ENCODE results near the gene CELF2.
"Not testable (repeated sequence)": the region's sequence is repeated elsewhere in the genome, so short reads cannot be mapped to it uniquely, and the experiment has no call there.

The CELF2 gene

GRCh38 chr10:11096422-11096821 lies 78.8 kb downstream of the CELF2 start:
- no peak for DNase-seq (ENCODE audit: low spot score)

GRCh38 chr10:11097686-11098085 lies 80.0 kb downstream of the CELF2 start:
- no peak for DNase-seq (ENCODE audit: low spot score)

GRCh38 chr10:11098666-11099065 lies 81.0 kb downstream of the CELF2 start:
- no peak for DNase-seq (ENCODE audit: low spot score)

GRCh38 chr10:11104772-11105675 lies 87.4 kb downstream of the CELF2 start:
- no peak for DNase-seq (ENCODE audit: low spot score)

- no peak for DNase-seq (ENCODE audit: low spot score)
Measured at GRCh38 chr10:11105676-11106004, 88.0 kb downstream of the CELF2 start.

GRCh38 chr10:11106621-11107374 lies 89.1 kb downstream of the CELF2 start:
- DNase-seq (ENCODE audit: low spot score), result no peak

- no peak for DNase-seq (ENCODE audit: low spot score)
Measured at GRCh38 chr10:11107948-11108347, 90.3 kb downstream of the CELF2 start.

- no peak for DNase-seq (ENCODE audit: low spot score)
Measured at GRCh38 chr10:11108356-11108755, 90.7 kb downstream of the CELF2 start.

GRCh38 chr10:11109590-11109989 lies 91.9 kb downstream of the CELF2 start:
- DNase-seq (ENCODE audit: low spot score), result no peak

- DNase-seq (ENCODE audit: low spot score), result no peak
Measured at GRCh38 chr10:11110539-11110938, 92.9 kb downstream of the CELF2 start.

GRCh38 chr10:11111490-11111889 lies 93.8 kb downstream of the CELF2 start:
- DNase-seq (ENCODE audit: low spot score), result no peak

GRCh38 chr10:11112718-11113117 lies 95.0 kb downstream of the CELF2 start:
- no peak for DNase-seq (ENCODE audit: low spot score)

GRCh38 chr10:11113156-11113555 lies 95.5 kb downstream of the CELF2 start:
- no peak for DNase-seq (ENCODE audit: low spot score)

- no peak for DNase-seq (ENCODE audit: low spot score)
Measured at GRCh38 chr10:11114269-11114668, 96.6 kb downstream of the CELF2 start.

- DNase-seq (ENCODE audit: low spot score), result no peak
Measured at GRCh38 chr10:11115337-11115736, 97.7 kb downstream of the CELF2 start.

- no peak for DNase-seq (ENCODE audit: low spot score)
Measured at GRCh38 chr10:11116361-11116760, 98.7 kb downstream of the CELF2 start.

- no peak for DNase-seq (ENCODE audit: low spot score)
Measured at GRCh38 chr10:11116817-11117216, 99.1 kb downstream of the CELF2 start.

- DNase-seq (ENCODE audit: low spot score), result no peak
Measured at GRCh38 chr10:11118686-11119085, 101.0 kb downstream of the CELF2 start.

GRCh38 chr10:11119843-11120242 lies 102.2 kb downstream of the CELF2 start:
- DNase-seq (ENCODE audit: low spot score), result no peak

- no peak for DNase-seq (ENCODE audit: low spot score)
Measured at GRCh38 chr10:11120711-11121110, 103.0 kb downstream of the CELF2 start.

- DNase-seq (ENCODE audit: low spot score), result not testable (repeated sequence)
Measured at GRCh38 chr10:11123892-11124291, 106.2 kb downstream of the CELF2 start.

- DNase-seq (ENCODE audit: low spot score), result no peak
Measured at GRCh38 chr10:11125004-11125403, 107.3 kb downstream of the CELF2 start.

- not testable (repeated sequence) for DNase-seq (ENCODE audit: low spot score)
Measured at GRCh38 chr10:11127017-11127416, 109.3 kb downstream of the CELF2 start.
